A673 (cell line): ENCODE results near the gene DTYMK. TPM values are rescaled to one million over a fixed set of nuclear protein-coding genes. Genes with fewer than 3 reads are reported as not detected.

Experiments
- BruUV-seq: library from RNA; stranded (reverse); fragments of 400-500 nt; replicated peaks from 2 replicates; lab custom pipeline; 2021; lab: Mats Ljungman, UMichigan
- CTCF ChIA-PET: fragments of 300-600 bp; sonication (Branson Sonifier 250); formaldehyde crosslinking; loops from one replicate; lab custom pipeline; 2022; ENCODE audit warnings: antibody characterized with exemption; lab: Charles Lee
- POLR2A ChIA-PET: fragments of 300-600 bp; sonication (Branson Sonifier 250); formaldehyde crosslinking; loops from one replicate; lab custom pipeline; 2022; ENCODE audit warnings: antibody characterized with exemption; ENCODE audit not compliant: low non-redundant PET; lab: Charles Lee
- DNase-seq: peaks from one replicate; pipeline ENCODE4 v3.0.0-alpha.2; 2015; ENCODE audit warnings: low spot score
- H3K27ac ChIP-seq: fragments of 200-600 bp; sonication (generic); 2 replicates; pipeline ENCODE4 v1.5.1; 2016; ENCODE audit warnings: mixed run types, low read depth, mild to moderate bottlenecking, mixed read lengths, antibody characterized with exemption, low read length; ENCODE audit not compliant: poor library complexity, severe bottlenecking
- H3K27me3 ChIP-seq: fragments of 200-600 bp; sonication (generic); replicated peaks from 2 replicates; pipeline ENCODE4 v1.6.1; 2017; ENCODE audit warnings: mixed run types, low read depth, mild to moderate bottlenecking, mixed read lengths, antibody characterized with exemption, low read length; ENCODE audit not compliant: insufficient read depth, poor library complexity
- H3K36me3 ChIP-seq: fragments of 200-600 bp; sonication (generic); 2 replicates; pipeline ENCODE4 v1.6.1; 2016; ENCODE audit warnings: mixed run types, mild to moderate bottlenecking, mixed read lengths, antibody characterized with exemption, low read length; ENCODE audit not compliant: insufficient read depth, poor library complexity, severe bottlenecking
- H3K4me1 ChIP-seq: fragments of 200-600 bp; sonication (generic); 2 replicates; pipeline ENCODE4 v1.6.1; 2017; ENCODE audit warnings: mixed run types, mild to moderate bottlenecking, mixed read lengths, antibody characterized with exemption, low read length; ENCODE audit not compliant: insufficient read depth, poor library complexity, severe bottlenecking
- H3K4me3 ChIP-seq: fragments of 200-600 bp; sonication (generic); 2 replicates; pipeline ENCODE4 v1.5.1; 2016; ENCODE audit warnings: low read depth, mixed run types, mild to moderate bottlenecking, mixed read lengths, low read length; ENCODE audit not compliant: poor library complexity, severe bottlenecking
- H3K9me3 ChIP-seq: fragments of 200-600 bp; sonication (generic); 2 replicates; pipeline ENCODE4 v1.6.1; 2016; ENCODE audit warnings: mixed run types, low read depth, mild to moderate bottlenecking, mixed read lengths, antibody characterized with exemption, low read length; ENCODE audit not compliant: poor library complexity, severe bottlenecking
- CTCF ChIP-seq: fragments of 300-800, 200-600 bp; sonication (generic); conservative IDR thresholded peaks from 2 replicates; pipeline ENCODE4 v1.5.1; 2017; ENCODE audit warnings: low read depth, mild to moderate bottlenecking, antibody characterized with exemption, low read length, moderate library complexity, mixed read lengths
- EZH2 ChIP-seq: fragments of 200-600 bp; sonication (generic); IDR thresholded peaks from 2 replicates; pipeline ENCODE4 v1.6.1; 2017; ENCODE audit warnings: borderline replicate concordance, low read depth, mild to moderate bottlenecking, mixed read lengths, antibody characterized with exemption, low read length; ENCODE audit not compliant: poor library complexity, severe bottlenecking
- intact Hi-C: fragments of 100-400 bp; cut with micrococcal nuclease; formaldehyde crosslinking; loops from one replicate; pipeline ENCODE4 v1.10.0; 2022; ENCODE audit not compliant: unreplicated experiment
- total RNA-seq: library from RNA; stranded (reverse); gene quantifications from 2 replicates; pipeline ENCODE4 v1.2.3, GENCODE V29; 2021

The DTYMK gene
- total RNA-seq, 1 experiment from 2014 or later = 139 TPM

- BruUV-seq = no TSS peak
- TF ChIP-seq EZH2 (no peak), CTCF (no peak)
- Histone ChIP-seq H3K36me3 (peaks cover 69% of the 10 kb centered on the region), H3K4me3 (no peak overlapping the region), H3K9me3 (no peaks in the 10 kb centered on the region), H3K27ac (no peak overlapping the region), H3K27me3 (no peaks in the 10 kb centered on the region), H3K4me1 (no peaks in the 10 kb centered on the region)
- no peak for DNase-seq
- POLR2A ChIA-PET = no interaction called here
- CTCF ChIA-PET = no interaction called here
- intact Hi-C loops = no loop called here
Measured at GRCh38 chr2:241677392-241677791, 9.2 kb downstream of the DTYMK start.

- DNase-seq = no peak
- Histone ChIP-seq H3K27me3 (no peaks in the 10 kb centered on the region), H3K36me3 (peaks cover 66% of the 10 kb centered on the region), H3K9me3 (no peaks in the 10 kb centered on the region), H3K4me3 (no peak overlapping the region), H3K4me1 (no peaks in the 10 kb centered on the region), H3K27ac (no peak overlapping the region)
- TF ChIP-seq CTCF = no peak
- no peak for TF ChIP-seq EZH2
- POLR2A ChIA-PET = no interaction called here
- CTCF ChIA-PET = no interaction called here
- intact Hi-C loops = no loop called here
- BruUV-seq = no TSS peak
Measured at GRCh38 chr2:241676665-241677064, 9.9 kb downstream of the DTYMK start.

GRCh38 chr2:241675885-241676284, 10.7 kb downstream of the DTYMK start:
- no peaks in the 10 kb centered on the region for H3K9me3 ChIP-seq
- H3K36me3 ChIP-seq = peaks cover 58% of the 10 kb centered on the region
- intact Hi-C loops = no loop called here
- no peaks in the 10 kb centered on the region for H3K27me3 ChIP-seq
- no peak for DNase-seq
- H3K4me1 ChIP-seq = no peaks in the 10 kb centered on the region
- no peak overlapping the region for H3K27ac ChIP-seq
- no TSS peak for BruUV-seq
- no peak overlapping the region for H3K4me3 ChIP-seq
- TF ChIP-seq CTCF (0 out of 2 replicates have a peak, but pooled peaks have one; percentile 22), EZH2 (no peak)
- ChIA-PET CTCF (interaction anchor here (1.1 kb wide), 1 partner anchor 11 kb away, joined by 6 read pairs; no protein-coding TSS in a partner anchor), POLR2A (no interaction called here)
